Neural cell (in vitro differentiated cells): ENCODE results near the gene SLX4IP.

Experiments
- CTCF ChIP-seq: fragments of 450-650 bp; IDR thresholded peaks from 2 replicates; pipeline ENCODE4 v1.5.1; 2014; ENCODE audit warnings: antibody characterized with exemption, mild to moderate bottlenecking, moderate library complexity; ENCODE audit not compliant: poor library complexity, severe bottlenecking
- EP300 ChIP-seq: fragments of 450-650 bp; conservative IDR thresholded peaks from 2 replicates; pipeline ENCODE4 v1.6.1; 2014; ENCODE audit warnings: antibody characterized with exemption, mild to moderate bottlenecking, moderate library complexity; ENCODE audit not compliant: poor library complexity, severe bottlenecking
- EZH2 ChIP-seq: fragments of 200-600, 300-800 bp; shearing (Covaris generic), sonication (generic); IDR thresholded peaks from 2 replicates; pipeline ENCODE4 v1.6.1; 2014; ENCODE audit warnings: antibody characterized with exemption, low read length, borderline replicate concordance, mild to moderate bottlenecking; ENCODE audit not compliant: insufficient read depth, poor library complexity, severe bottlenecking
- MXI1 ChIP-seq: fragments of 450-650 bp; conservative IDR thresholded peaks from 2 replicates; pipeline ENCODE4 v1.6.1; 2014; ENCODE audit warnings: antibody characterized with exemption, mild to moderate bottlenecking; ENCODE audit not compliant: poor library complexity, severe bottlenecking
- POLR2AphosphoS5 ChIP-seq: IDR thresholded peaks from 2 replicates; pipeline ENCODE4 v1.6.1; 2012
- RAD21 ChIP-seq: fragments of 450-650 bp; conservative IDR thresholded peaks from 2 replicates; pipeline ENCODE4 v1.6.1; 2014; ENCODE audit warnings: antibody characterized with exemption, mild to moderate bottlenecking, moderate library complexity
- SMC3 ChIP-seq: fragments of 450-650 bp; conservative IDR thresholded peaks from 2 replicates; pipeline ENCODE4 v1.6.1; 2014; ENCODE audit warnings: antibody characterized with exemption, mild to moderate bottlenecking, moderate library complexity; ENCODE audit not compliant: poor library complexity
- TAF1 ChIP-seq: IDR thresholded peaks from 2 replicates; pipeline ENCODE4 v1.6.1; 2012; ENCODE audit warnings: low read depth

GRCh38 chr20:10427060-10427692 lies 7.9 kb upstream of the SLX4IP start:
- TF ChIP-seq CTCF: peak; percentile 87
- TF ChIP-seq RAD21: peak; percentile 80
- no peak for TF ChIP-seq TAF1
- no peak for TF ChIP-seq POLR2AphosphoS5
- no peak for TF ChIP-seq EP300
- TF ChIP-seq EZH2: no peak
- peak; percentile 95 for TF ChIP-seq SMC3
- no peak for TF ChIP-seq MXI1
